ENCODE data around the gene OR7G2.

OR7G2 gene

GRCh38 chr19:9107375-9107774, at the start of gene OR7G2:
Gene OR7G2 (minus strand): TSS chr19:9107475. CDS start chr19:9103243, 4,232 bp downstream.
- DNase-seq (ENCODE audit: low read depth, low spot score): no peak

DNA sequence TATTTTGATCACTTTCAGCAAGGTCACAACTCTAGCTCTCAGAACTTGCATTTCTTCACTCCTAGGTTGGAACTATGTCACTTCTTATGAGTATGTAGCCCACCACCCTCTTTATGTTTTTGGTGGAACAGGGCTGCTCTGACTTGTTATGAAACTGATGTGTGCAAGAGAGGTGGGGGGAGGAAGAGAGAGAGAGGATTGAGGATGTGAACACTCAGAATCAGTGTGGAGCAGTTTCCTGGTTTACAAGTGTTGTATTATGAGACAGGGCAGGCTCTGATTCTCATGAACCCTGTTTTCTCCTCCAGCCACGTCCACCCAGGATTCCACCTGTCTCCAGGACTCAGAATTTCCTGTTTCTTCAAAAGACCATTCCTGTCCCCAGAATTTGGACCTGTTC, 49.0 kb upstream of the OR7G2 start:
- no peak for DNase-seq (ENCODE audit: low read depth, low spot score)

DNA sequence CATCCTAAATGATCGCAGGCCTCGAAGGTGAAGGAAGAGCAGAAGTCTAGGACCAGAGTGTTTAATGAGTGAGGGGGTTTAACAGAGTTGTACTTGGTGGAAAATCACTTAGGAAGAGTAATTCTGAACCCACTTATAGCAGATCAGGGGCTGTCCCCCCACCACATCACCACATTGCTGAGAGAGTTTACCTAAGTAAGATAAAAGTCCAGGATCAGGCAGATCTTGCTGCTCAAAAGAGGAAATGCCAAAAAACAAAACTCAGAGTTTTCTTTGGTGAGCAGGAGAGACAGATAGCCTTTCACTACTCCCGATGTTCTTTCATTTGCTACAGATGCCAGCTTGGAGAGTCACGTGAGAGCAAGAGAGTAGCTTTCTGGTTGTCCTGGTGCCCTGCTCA, 48.3 kb upstream of the OR7G2 start:
- no peak for DNase-seq (ENCODE audit: low read depth, low spot score)

DNA sequence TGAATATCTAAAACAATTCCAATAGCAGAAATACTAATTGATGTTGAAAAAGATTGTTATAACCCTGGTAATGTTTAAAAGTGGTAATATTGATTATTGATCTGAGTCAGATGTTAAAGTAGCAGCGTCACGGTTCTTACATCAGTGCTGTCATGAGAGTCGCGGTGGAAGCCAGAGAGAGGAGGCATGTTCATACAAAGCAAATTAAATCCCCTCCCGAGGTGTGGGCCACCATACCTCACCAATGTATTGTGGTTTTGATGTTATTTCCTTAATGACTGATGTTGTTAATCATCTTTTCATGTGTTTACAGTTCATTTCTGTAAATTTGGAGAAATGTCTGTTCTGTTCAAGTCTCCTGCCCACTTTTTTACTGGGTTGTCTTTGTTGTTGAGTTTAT, 44.1 kb upstream of the OR7G2 start:
- DNase-seq (ENCODE audit: low read depth, low spot score): no peak

- DNase-seq (ENCODE audit: low read depth, low spot score): no peak
These were observed 43.4 kb upstream of the OR7G2 start for GRCh38 chr19:9150650-9151049.

DNA sequence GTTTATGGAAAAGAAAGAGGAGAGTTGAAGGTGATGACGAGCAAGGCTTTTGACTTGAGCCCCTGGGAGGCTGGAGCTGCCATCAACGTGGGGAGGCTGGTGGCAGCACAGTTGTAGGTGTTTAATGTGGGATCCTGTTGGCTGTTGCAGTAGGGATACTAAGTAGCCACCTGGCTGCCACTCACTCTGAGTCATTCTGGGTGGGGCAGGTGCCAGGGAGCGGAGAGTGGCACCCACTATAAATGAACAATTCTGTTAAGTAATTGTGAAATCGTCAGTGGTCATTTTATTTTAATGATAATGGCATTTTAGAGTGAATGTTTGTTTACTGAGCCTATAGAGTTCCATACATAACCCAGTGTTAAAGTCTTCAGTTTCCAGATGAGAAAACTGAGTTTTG, 42.7 kb upstream of the OR7G2 start:
- DNase-seq (ENCODE audit: low read depth, low spot score): no peak

- no peak for DNase-seq (ENCODE audit: low read depth, low spot score)
These were observed 41.4 kb upstream of the OR7G2 start for GRCh38 chr19:9148697-9149096.

GRCh38 chr19:9146882-9147281, 39.6 kb upstream of the OR7G2 start:
- no peak for DNase-seq (ENCODE audit: low read depth, low spot score)

GRCh38 chr19:9144920-9145319, 37.6 kb upstream of the OR7G2 start:
- DNase-seq (ENCODE audit: low read depth, low spot score): no peak

DNA sequence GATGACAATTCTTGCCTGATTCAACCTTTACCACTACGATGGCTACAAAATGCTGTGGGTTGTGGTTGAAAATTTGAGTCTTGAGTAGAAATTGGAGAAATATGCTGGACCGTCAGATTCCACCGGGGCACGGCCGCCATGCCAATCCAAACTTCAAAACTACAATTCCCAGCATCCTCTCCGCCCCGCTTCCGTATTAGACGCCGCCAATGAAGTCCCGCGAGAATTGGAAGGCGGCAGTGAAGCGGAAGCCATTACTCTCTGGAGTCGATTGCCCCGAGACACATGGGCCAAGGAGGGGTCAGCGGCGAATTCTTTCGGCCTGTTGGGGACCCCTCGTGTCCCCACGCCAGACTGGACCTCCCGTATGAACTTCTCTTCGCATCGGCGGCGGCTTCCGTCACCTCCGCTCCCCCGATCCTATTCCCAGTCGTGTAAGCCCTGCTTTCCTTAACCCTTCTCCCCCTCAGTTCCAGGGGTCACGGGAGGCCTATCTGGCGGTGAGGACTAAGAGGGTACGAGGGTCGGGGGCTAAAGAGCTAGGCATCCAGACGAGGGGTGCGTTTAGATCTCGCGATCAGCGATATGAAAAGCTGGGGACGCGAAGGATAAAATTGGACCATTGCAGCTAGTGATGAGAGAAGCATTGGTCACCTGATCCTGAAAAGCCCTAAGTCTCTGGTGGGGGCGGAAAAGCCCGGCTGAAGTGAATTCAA, 33.0 kb upstream of the OR7G2 start, which contains the start of gene ZNF317:
Gene ZNF317, plus strand, starts transcription at position 239 of the 716 bp plus-strand sequence. CDS start 15,620 bp downstream, outside the sequence.
- peak; percentile 82 for DNase-seq (ENCODE audit: low read depth, low spot score)

- DNase-seq (ENCODE audit: low read depth, low spot score): no peak
These were observed 32.4 kb upstream of the OR7G2 start for GRCh38 chr19:9139609-9140158.

GRCh38 chr19:9132422-9132821, 25.1 kb upstream of the OR7G2 start:
- DNase-seq (ENCODE audit: low read depth, low spot score): no peak

GRCh38 chr19:9130965-9131364, 23.7 kb upstream of the OR7G2 start:
- DNase-seq (ENCODE audit: low read depth, low spot score): no peak

DNA sequence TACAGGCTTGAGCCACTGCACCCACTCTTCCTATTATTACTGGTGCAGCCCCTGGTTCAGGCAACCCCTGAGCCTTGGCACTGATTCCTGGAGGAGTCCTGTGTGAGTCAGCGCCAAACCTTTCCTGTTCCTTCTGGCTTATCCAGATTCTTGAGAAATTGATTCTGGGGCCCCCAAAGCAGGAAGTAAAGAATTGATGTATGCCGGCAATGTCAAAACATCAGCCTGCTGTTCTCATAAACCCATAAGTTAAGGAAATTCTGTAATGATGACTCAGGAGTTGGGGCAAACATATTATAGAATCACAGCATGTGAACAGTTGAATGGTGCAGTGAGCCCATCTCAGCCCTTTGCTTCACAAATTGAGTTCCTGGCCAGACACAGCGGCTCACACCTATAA, 20.9 kb upstream of the OR7G2 start:
- DNase-seq (ENCODE audit: low read depth, low spot score): no peak

GRCh38 chr19:9126900-9127405, 19.7 kb upstream of the OR7G2 start, which contains the start of gene OR7G3:
Gene OR7G3 (minus strand): TSS chr19:9126950. CDS start chr19:9126950, 0 bp downstream.
- DNase-seq (ENCODE audit: low read depth, low spot score): no peak

- no peak for DNase-seq (ENCODE audit: low read depth, low spot score)
These were observed 9.3 kb upstream of the OR7G2 start for GRCh38 chr19:9116547-9116946.

- no peak for DNase-seq (ENCODE audit: low read depth, low spot score)
These were observed 8.1 kb upstream of the OR7G2 start, which contains the start of gene OR7G1 for GRCh38 chr19:9115307-9115813. Gene OR7G1 (minus strand): TSS chr19:9115763. CDS start chr19:9115763, 0 bp downstream.

DNA sequence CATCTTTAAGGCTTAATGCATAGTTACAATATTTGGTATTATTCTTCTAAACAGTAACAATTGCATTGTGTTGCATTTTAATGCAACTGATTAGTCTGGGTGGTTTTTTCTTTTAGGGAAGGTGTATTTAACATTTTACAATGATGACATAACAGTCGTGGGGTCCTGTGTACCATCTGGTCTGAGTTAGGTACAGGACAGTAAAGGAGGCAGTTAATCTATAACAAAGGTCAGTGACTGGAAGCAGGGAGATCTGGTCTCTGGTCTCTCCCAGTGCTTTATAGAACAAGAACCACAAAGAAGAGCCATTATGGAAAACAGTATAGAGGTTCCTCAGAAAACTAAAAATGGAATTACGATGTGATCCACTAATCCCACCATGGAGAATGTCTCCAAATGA, 2.7 kb upstream of the OR7G2 start:
- no peak for DNase-seq (ENCODE audit: low read depth, low spot score)

GRCh38 chr19:9086761-9087160, 20.5 kb downstream of the OR7G2 start, which contains the start of gene OR1M1:
Gene OR1M1 (plus strand): TSS chr19:9087061. CDS start chr19:9093245, 6,184 bp downstream.
- DNase-seq (ENCODE audit: low read depth, low spot score): no peak

GRCh38 chr19:9078651-9079050, 28.6 kb downstream of the OR7G2 start:
- no peak for DNase-seq (ENCODE audit: low read depth, low spot score)

- no peak for DNase-seq (ENCODE audit: low read depth, low spot score)
These were observed 30.4 kb downstream of the OR7G2 start for GRCh38 chr19:9076901-9077300.

DNA sequence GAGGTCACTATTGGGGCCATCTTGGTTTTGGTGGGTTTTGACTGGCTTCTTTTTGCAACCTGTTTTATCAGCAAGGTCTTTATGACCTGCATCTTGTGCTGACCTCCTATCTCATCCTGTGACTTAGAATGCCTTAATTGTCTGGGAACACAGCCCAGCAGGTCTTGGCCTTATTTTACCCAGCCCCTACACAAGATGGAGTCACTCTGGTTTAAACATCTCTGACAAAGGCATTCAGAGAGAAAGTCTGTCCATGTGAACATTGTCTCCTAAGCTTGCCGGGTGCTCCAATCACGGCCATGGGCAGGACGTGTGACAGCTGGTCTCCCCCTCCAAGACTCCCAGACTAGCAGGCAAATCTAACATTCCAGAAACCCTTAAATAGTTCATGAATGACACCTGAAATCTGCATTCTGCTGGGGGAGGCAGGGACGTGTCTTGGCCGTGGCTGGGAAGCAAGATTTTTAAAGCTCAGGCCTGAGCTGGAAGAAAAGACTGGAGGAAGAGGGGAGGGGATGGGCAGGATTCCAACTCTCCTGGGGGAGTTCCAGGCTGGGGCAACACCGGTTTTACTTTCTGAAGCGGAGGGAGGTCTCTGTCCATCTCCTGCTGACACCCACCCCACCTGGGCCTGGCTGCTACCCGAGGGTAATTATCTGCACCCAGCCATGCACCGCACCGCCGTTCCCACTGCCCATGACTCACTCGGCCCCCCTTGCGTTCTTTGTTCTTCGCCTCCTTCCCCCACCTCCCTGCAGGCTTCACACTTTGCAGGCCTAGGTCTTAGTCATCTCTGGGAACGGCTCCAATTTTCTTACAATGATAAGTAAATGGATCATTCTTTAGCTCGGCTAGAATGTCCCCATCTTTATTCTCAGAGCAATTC, 32.0 kb downstream of the OR7G2 start:
- DNase-seq (ENCODE audit: low read depth, low spot score): peak; percentile 95

Data from smooth muscle cell of the brain vasculature (primary cell).